Measurements from ENCODE around the gene MAEL.

The MAEL gene

DNA sequence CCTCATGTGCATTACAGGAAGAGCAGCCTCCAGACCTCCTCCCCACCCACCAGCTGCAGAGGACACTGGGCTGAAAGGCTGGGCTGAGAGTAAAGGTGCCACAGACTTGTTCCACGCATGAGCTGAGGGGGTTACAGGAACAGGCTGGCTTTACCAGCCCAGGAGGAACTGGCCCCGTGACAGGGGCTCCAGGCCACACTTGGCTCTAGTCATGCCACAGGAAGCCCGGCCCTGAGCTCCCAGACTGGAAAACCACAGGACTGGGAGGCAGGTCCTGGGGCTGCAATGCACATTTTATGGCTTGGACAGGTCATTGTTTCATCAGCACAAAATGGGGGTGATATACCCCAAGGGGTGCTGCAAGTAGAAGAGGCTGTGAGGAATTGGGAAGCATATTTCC lies 65.5 kb downstream of the MAEL start:
- H3K4me3 ChIP-seq (ENCODE audit: control insufficient read depth, low read depth, low read length): no peak overlapping the region
- TF ChIP-seq, protein P1, sequence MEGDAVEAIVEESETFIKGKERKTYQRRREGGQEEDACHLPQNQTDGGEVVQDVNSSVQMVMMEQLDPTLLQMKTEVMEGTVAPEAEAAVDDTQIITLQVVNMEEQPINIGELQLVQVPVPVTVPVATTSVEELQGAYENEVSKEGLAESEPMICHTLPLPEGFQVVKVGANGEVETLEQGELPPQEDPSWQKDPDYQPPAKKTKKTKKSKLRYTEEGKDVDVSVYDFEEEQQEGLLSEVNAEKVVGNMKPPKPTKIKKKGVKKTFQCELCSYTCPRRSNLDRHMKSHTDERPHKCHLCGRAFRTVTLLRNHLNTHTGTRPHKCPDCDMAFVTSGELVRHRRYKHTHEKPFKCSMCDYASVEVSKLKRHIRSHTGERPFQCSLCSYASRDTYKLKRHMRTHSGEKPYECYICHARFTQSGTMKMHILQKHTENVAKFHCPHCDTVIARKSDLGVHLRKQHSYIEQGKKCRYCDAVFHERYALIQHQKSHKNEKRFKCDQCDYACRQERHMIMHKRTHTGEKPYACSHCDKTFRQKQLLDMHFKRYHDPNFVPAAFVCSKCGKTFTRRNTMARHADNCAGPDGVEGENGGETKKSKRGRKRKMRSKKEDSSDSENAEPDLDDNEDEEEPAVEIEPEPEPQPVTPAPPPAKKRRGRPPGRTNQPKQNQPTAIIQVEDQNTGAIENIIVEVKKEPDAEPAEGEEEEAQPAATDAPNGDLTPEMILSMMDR (IDR thresholded peaks at IDR 0.05; ENCODE audit: control insufficient read depth, insufficient read depth, low read depth, low read length, missing control alignments): no peak
- DNase-seq (ENCODE audit: low read depth): no peak

GRCh38 chr1:167054946-167055630 lies 66.0 kb downstream of the MAEL start:
- no peak overlapping the region for H3K4me3 ChIP-seq (ENCODE audit: control insufficient read depth, low read depth, low read length)
- TF ChIP-seq, protein P1 (IDR thresholded peaks at IDR 0.05; ENCODE audit: control insufficient read depth, insufficient read depth, low read depth, low read length, missing control alignments): no peak
- no peak for DNase-seq (ENCODE audit: low read depth)

DNA sequence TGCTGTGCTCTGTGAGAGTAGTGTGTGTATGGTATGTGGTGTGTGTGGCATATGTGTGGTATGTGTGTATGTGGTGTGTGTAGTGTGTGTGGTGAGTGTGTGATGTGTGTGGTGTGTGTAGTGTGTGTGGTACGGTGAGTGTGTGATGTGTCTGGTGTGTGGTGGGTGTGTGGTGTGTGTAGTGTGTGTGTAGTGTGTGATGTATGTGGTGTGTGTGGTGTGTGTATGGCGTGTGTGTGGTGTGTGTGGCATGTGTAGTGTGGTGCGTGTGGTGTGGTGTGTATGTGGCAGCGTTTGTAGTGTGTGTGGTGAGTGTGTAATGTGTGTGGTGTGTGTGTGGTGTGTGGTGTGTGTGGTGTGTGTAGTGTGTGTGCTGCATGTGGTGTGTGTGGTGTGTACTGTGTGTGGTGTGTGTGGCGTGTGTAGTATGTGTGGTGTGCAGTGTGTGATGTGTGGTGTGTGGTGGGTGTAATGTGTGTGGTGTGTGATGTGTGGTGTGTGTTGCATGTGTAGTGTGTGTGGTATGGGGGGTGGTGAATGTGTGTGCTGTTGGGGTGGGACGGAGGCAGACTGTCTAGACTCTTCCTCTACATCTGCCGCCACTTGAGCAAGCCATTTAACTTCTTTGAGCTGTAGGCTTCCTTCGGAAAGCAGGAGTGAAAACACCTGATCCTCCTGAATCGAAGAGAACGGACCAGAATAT lies 67.6 kb downstream of the MAEL start:
- H3K4me3 ChIP-seq (ENCODE audit: control insufficient read depth, low read depth, low read length): no peak overlapping the region
- TF ChIP-seq, protein P1 (IDR thresholded peaks at IDR 0.05; ENCODE audit: control insufficient read depth, insufficient read depth, low read depth, low read length, missing control alignments): no peak
- no peak for DNase-seq (ENCODE audit: low read depth)

GRCh38 chr1:167057241-167057688 lies 68.2 kb downstream of the MAEL start:
- DNase-seq (ENCODE audit: low read depth): no peak
- H3K4me3 ChIP-seq (ENCODE audit: control insufficient read depth, low read depth, low read length): no peak overlapping the region
- TF ChIP-seq, protein P1 (IDR thresholded peaks at IDR 0.05; ENCODE audit: control insufficient read depth, insufficient read depth, low read depth, low read length, missing control alignments): peak; percentile 53

DNA sequence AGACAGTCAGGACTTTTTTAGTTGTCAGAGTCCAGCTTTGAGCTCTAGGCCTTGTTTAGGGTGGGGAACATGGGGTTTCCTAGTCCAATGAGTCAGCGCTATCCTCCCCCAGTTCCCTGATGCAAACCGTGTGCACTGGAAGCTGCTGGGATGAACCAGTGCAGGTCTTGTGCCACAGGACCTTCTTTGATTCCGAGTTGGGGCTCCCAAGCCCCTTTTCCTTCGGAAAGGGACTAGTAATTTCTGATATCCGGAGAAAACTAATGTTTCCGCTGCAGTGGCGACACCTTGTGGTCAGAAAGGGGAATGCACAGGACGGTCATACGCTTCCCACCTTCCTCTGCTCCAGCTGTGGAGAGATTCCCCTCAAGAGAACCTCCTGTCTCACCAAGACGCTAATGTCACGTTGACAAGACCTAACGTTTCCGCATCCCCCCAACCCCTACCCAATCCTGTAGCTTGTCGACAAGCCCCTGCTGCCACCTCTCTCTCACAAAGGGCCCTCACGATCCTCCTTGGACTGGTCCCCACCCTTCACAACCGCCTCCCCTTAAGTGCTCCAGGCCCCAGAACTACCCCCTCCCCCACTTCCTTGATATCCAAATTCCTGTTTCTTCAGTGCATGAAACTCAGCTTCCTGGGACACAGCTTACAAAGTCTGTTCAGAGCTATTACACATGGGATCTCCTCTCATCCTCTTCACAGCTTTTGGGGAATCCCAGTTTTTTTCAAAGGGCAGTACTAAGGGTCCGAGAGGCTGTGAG lies 70.1 kb downstream of the MAEL start:
- no peak for DNase-seq (ENCODE audit: low read depth)
- no peak overlapping the region for H3K4me3 ChIP-seq (ENCODE audit: control insufficient read depth, low read depth, low read length)
- TF ChIP-seq, protein P1 (IDR thresholded peaks at IDR 0.05; ENCODE audit: control insufficient read depth, insufficient read depth, low read depth, low read length, missing control alignments): peak; percentile 95

DNA sequence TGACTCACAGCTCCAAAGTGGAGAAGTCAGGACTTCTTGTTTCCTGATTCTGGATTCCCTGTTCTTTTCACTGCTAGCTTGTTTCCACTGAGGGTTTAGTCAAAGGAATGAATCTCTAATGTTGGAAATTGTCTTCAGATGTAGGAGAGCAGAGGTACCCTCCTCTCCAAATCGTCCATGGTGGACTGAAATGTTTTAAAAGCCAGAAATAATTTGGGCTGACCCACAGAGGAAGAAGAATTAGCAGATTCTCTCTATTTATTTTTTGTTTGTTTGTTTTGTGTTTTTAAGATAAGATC lies 70.7 kb downstream of the MAEL start:
- no peak overlapping the region for H3K4me3 ChIP-seq (ENCODE audit: control insufficient read depth, low read depth, low read length)
- TF ChIP-seq, protein P1 (IDR thresholded peaks at IDR 0.05; ENCODE audit: control insufficient read depth, insufficient read depth, low read depth, low read length, missing control alignments): no peak
- no peak for DNase-seq (ENCODE audit: low read depth)

Data from AG09309 (cell line).